ENCODE measurements around the gene GFI1. TPM values are rescaled to one million over a fixed set of nuclear protein-coding genes. Genes with fewer than 3 reads are reported as not detected.
"Not testable (repeated sequence)": the region's sequence is repeated elsewhere in the genome, so short reads cannot be mapped to it uniquely, and the experiment has no call there.

Gene GFI1
- under 1 TPM; 0.17 to 0.36 (median 0.23) TPM for polyA plus RNA-seq (ENCODE audit: insufficient read length in 4 of 4)

GRCh38 chr1:92486251-92487077, at the start of gene GFI1:
Gene GFI1 (minus strand): TSS chr1:92486925. CDS start chr1:92483487, 3,438 bp downstream.
- DNase-seq (ENCODE audit: low read depth in 4 of 4, low spot score in 3 of 4) = peak in 1 of 4 donors; percentile 13

GRCh38 chr1:92532371-92532770, 45.6 kb upstream of the GFI1 start:
- DNase-seq (ENCODE audit: low read depth in 4 of 4, low spot score in 3 of 4) = not testable (repeated sequence)

- not testable (repeated sequence) for DNase-seq (ENCODE audit: low read depth in 4 of 4, low spot score in 3 of 4)
Measured at GRCh38 chr1:92531939-92532338, 45.2 kb upstream of the GFI1 start.

- no peak for DNase-seq (ENCODE audit: low read depth in 4 of 4, low spot score in 3 of 4)
Measured at GRCh38 chr1:92527670-92528069, 40.9 kb upstream of the GFI1 start.

GRCh38 chr1:92524944-92525590, 38.3 kb upstream of the GFI1 start:
- DNase-seq (ENCODE audit: low read depth in 4 of 4, low spot score in 3 of 4) = not testable (repeated sequence)

- DNase-seq (ENCODE audit: low read depth in 4 of 4, low spot score in 3 of 4) = no peak
Measured at GRCh38 chr1:92519043-92519442, 32.3 kb upstream of the GFI1 start.

- DNase-seq (ENCODE audit: low read depth in 4 of 4, low spot score in 3 of 4) = no peak
Measured at GRCh38 chr1:92516574-92516973, 29.8 kb upstream of the GFI1 start.

GRCh38 chr1:92515796-92516201, 29.1 kb upstream of the GFI1 start:
- no peak for DNase-seq (ENCODE audit: low read depth in 4 of 4, low spot score in 3 of 4)

GRCh38 chr1:92511541-92511940, 24.8 kb upstream of the GFI1 start:
- DNase-seq (ENCODE audit: low read depth in 4 of 4, low spot score in 3 of 4) = no peak

- no peak for DNase-seq (ENCODE audit: low read depth in 4 of 4, low spot score in 3 of 4)
Measured at GRCh38 chr1:92509619-92510018, 22.9 kb upstream of the GFI1 start.

- DNase-seq (ENCODE audit: low read depth in 4 of 4, low spot score in 3 of 4) = no peak
Measured at GRCh38 chr1:92505015-92505692, 18.4 kb upstream of the GFI1 start.

GRCh38 chr1:92504291-92505014, 17.7 kb upstream of the GFI1 start:
- no peak for DNase-seq (ENCODE audit: low read depth in 4 of 4, low spot score in 3 of 4)

GRCh38 chr1:92503926-92504285, 17.2 kb upstream of the GFI1 start:
- no peak for DNase-seq (ENCODE audit: low read depth in 4 of 4, low spot score in 3 of 4)

- no peak for DNase-seq (ENCODE audit: low read depth in 4 of 4, low spot score in 3 of 4)
Measured at GRCh38 chr1:92503043-92503925, 16.6 kb upstream of the GFI1 start.

GRCh38 chr1:92502247-92502646, 15.5 kb upstream of the GFI1 start:
- DNase-seq (ENCODE audit: low read depth in 4 of 4, low spot score in 3 of 4) = no peak

- DNase-seq (ENCODE audit: low read depth in 4 of 4, low spot score in 3 of 4) = no peak
Measured at GRCh38 chr1:92500552-92500951, 13.8 kb upstream of the GFI1 start.

GRCh38 chr1:92495392-92496063, 8.8 kb upstream of the GFI1 start:
- no peak for DNase-seq (ENCODE audit: low read depth in 4 of 4, low spot score in 3 of 4)

GRCh38 chr1:92494485-92495141, 7.9 kb upstream of the GFI1 start:
- no peak for DNase-seq (ENCODE audit: low read depth in 4 of 4, low spot score in 3 of 4)

GRCh38 chr1:92493139-92493538, 6.4 kb upstream of the GFI1 start:
- DNase-seq (ENCODE audit: low read depth in 4 of 4, low spot score in 3 of 4) = no peak
